ENCODE measurements around the gene RTF2. TPM values are rescaled to one million over a fixed set of nuclear protein-coding genes. Genes with fewer than 3 reads are reported as not detected.
A peak's percentile ranks its signal among the peaks of the same experiment; 100 is the strongest.
"Not testable (repeated sequence)": the region's sequence is repeated elsewhere in the genome, so short reads cannot be mapped to it uniquely, and the experiment has no call there.

RTF2 gene
- total RNA-seq, 1 donor: 60.1 TPM

- not testable (repeated sequence) for DNase-seq (ENCODE audit: low read depth in 2 of 3, low spot score in 2 of 3)
Measured at GRCh38 chr20:56532946-56533345, 64.5 kb downstream of the RTF2 start, which contains the start of gene FAM209B. Gene FAM209B (plus strand): TSS chr20:56533246. CDS start chr20:56533342, 96 bp downstream.

GRCh38 chr20:56537997-56538396, 69.6 kb downstream of the RTF2 start:
- no peak for DNase-seq (ENCODE audit: low read depth in 2 of 3, low spot score in 2 of 3)

DNA sequence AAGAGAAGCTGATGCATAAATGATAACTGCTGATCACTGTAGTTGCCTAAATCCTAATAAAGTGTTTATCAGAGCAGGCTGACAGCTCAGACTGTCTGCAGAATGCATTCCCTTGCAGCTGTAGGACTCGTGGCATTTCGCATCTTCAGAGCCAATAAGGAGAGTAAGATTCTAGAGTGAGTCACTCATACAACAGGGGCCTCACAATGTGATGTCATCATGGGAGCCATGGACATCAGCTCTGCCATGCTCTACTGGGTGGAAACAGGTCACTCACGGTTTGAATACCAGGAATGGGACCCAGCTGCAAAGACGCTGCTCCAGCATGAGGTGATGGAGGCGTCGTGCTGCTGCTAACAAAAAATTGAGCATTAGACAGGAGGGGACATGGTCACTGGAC, 72.0 kb downstream of the RTF2 start:
- no peak for DNase-seq (ENCODE audit: low read depth in 2 of 3, low spot score in 2 of 3)

- no peak for DNase-seq (ENCODE audit: low read depth in 2 of 3, low spot score in 2 of 3)
Measured at GRCh38 chr20:56542489-56543030, 74.1 kb downstream of the RTF2 start.

- DNase-seq (ENCODE audit: low read depth in 2 of 3, low spot score in 2 of 3): no peak
Measured at GRCh38 chr20:56551571-56551970, 83.1 kb downstream of the RTF2 start.

GRCh38 chr20:56552911-56553629, 84.6 kb downstream of the RTF2 start:
- DNase-seq (ENCODE audit: low read depth in 2 of 3, low spot score in 2 of 3): no peak

- peak in 2 of 3 donors; percentile 50 to 77 for DNase-seq (ENCODE audit: low read depth in 2 of 3, low spot score in 2 of 3)
Measured at GRCh38 chr20:56554869-56555268, 86.4 kb downstream of the RTF2 start.

DNA sequence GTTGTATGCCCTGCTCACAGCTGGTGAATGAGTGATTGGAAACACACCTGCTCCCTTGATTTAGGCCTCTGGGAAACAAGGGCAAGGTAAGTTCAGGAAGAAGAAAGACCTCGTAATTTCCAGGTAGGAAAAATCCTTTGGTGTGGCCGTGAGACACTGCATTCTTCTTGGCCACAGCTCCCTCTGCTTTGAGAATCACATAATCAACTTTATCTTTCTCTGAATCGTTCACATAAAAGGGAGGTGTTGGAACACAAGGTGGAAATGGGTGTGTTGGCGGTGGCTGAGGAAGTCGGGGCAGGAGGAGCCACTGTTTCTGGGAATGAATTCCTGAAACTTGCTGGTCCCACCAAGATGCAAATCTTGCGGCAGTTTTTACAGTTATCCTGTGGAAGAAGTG, 90.5 kb downstream of the RTF2 start:
- DNase-seq (ENCODE audit: low read depth in 2 of 3, low spot score in 2 of 3): no peak

DNA sequence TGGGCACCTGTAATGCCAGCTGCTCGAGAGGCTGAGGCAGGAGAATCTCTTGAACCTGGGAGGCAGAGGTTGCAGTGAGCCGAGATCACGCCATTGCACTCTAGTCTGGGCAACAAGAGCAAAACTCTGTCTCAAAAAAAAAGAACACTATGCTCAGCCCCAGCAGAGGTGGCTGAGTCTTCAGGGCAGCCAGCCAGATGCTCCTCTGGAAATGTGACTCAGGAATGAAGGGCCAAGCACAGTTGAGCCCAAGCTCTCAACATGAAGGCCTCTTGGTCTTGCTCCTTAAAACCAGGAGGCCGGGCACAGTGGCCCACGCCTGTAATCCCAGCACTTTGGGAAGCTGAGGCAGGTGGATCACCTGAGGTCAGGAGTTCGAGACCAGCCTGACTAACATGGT, 96.1 kb downstream of the RTF2 start:
- DNase-seq (ENCODE audit: low read depth in 2 of 3, low spot score in 2 of 3): not testable (repeated sequence)

GRCh38 chr20:56565511-56565910, 97.1 kb downstream of the RTF2 start:
- no peak for DNase-seq (ENCODE audit: low read depth in 2 of 3, low spot score in 2 of 3)

DNA sequence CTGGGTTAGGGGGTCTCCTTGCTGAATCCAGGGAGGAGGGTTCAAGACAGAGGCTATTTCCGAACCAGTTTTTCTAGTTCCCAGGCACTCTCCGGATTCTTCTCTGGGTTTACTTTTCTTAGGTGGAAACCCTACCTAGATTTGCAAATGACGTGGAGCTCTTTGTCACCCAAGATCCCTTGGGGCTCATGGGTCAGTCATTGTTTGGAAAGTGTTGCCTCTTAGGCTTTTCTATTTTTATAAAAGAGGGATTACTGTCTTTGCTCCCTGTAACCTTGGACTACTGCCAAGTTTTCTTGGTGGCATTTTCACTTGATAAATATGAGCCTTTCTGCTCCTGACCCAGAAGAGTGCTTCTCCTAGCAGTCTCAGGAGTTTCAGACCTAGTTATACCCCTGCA, 98.2 kb downstream of the RTF2 start:
- no peak for DNase-seq (ENCODE audit: low read depth in 2 of 3, low spot score in 2 of 3)

Small RNA genes lying within 50 kb of the gene (small RNA-seq; reads per million reads assigned to genes)
- gene RPL39P: not detected

Other genes starting within 250 kb of the RTF2 start
- gene MC3R, start 219.9 kb upstream of the RTF2 start, total RNA-seq: not detected
- gene FAM210B, start 109.7 kb upstream of the RTF2 start, total RNA-seq: 27.5 TPM
- 1.6 TPM for gene AURKA, start 76.4 kb upstream of the RTF2 start, total RNA-seq
- gene CSTF1, start 76.0 kb upstream of the RTF2 start, total RNA-seq: 43.1 TPM
- 4.0 TPM for gene CASS4, start 56.4 kb upstream of the RTF2 start, total RNA-seq
- gene FAM209A, start 56.1 kb downstream of the RTF2 start, total RNA-seq: 0.54 TPM
- not detected for gene FAM209B, start 64.6 kb downstream of the RTF2 start, total RNA-seq
- gene TFAP2C, start 160.7 kb downstream of the RTF2 start, total RNA-seq: under 0.01 TPM

Data from hematopoietic multipotent progenitor cell (in vitro differentiated cells).